Measurements from ENCODE around the gene FERMT2. TPM values are rescaled to one million over a fixed set of nuclear protein-coding genes. Genes with fewer than 3 reads are reported as not detected.

Gene FERMT2
- total and polyA plus RNA-seq, 2 experiments from 2014 or later, result 108 to 148 TPM

GRCh38 chr14:52882824-52883223 is 68.0 kb downstream of the FERMT2 start:
- Mint-ChIP-seq H3K4me1 (peaks cover 30% of the 10 kb centered on the region), H3K4me3 (no peak overlapping the region), H3K27me3 (ENCODE audit: insufficient read depth, low read depth, poor library complexity) (peaks cover 3% of the 10 kb centered on the region), H3K36me3 (ENCODE audit: low read depth) (peaks cover 38% of the 10 kb centered on the region), H3K9me3 (no peaks in the 10 kb centered on the region), H3K27ac (peak overlapping the region; percentile 91)
- Histone ChIP-seq H3K36me3 (ENCODE audit: insufficient read depth) (no peaks in the 10 kb centered on the region), H3K27ac (ENCODE audit: low read depth) (peak overlapping the region; percentile 78; the same call in 1 of the 2 replicates), H3K4me1 (ENCODE audit: insufficient read depth) (peaks cover 18% of the 10 kb centered on the region; the same call in 1 of the 2 replicates), H3K4me3 (no peak overlapping the region), H4K20me1 (replicated peaks; ENCODE audit: insufficient read depth) (no peaks in the 10 kb centered on the region), H3K9me2 (ENCODE audit: insufficient read depth) (no peaks in the 10 kb centered on the region), H3K27me3 (ENCODE audit: insufficient read depth) (no peaks in the 10 kb centered on the region), H3F3A (replicated peaks; ENCODE audit: low read depth) (no peaks in the 10 kb centered on the region), H3K79me2 (replicated peaks; ENCODE audit: insufficient read depth) (peaks cover 6% of the 10 kb centered on the region; the same call in 1 of the 2 replicates), H2AFZ (no peak overlapping the region), H3K4me2 (no peak overlapping the region)
- DNase-seq (ENCODE audit: low spot score), result no peak
- no peak for ATAC-seq
- TF ChIP-seq STAT1 (IDR thresholded peaks at IDR 0.05; ENCODE audit: unreplicated experiment) (no peak), CREB1 (CRISPR knock-in tag; IDR thresholded peaks at IDR 0.05; ENCODE audit: low read depth) (no peak), ETS1 (IDR thresholded peaks at IDR 0.05) (no peak), REST (IDR thresholded peaks at IDR 0.05; ENCODE audit: unreplicated experiment) (no peak), POLR2AphosphoS5 (IDR thresholded peaks at IDR 0.05; ENCODE audit: low read depth) (no peak), EZH2 (IDR thresholded peaks at IDR 0.05; ENCODE audit: low read depth, unreplicated experiment) (no peak)

DNA sequence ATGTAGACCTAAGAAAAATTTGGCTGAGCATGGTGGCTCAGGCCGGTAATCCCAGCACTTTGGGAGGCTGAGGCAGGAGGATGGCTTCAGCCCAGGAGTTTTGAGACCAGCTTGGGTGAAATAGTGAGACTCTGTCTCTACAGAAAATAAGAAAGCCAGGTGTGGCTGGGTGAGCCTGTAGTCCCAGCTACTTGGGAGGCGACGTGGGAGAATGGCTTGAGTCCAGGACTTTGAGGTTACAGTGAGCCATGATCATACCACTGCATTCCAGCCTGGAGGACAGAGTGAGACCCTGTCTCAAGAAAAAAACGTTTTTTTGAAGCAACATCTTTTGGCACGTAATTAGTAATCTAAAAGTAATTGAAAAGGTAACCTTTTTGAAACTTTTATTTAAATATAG is 70.9 kb downstream of the FERMT2 start:
- Histone ChIP-seq H3K4me1 (ENCODE audit: insufficient read depth) (peaks cover 41% of the 10 kb centered on the region), H3K27ac (ENCODE audit: low read depth) (peak overlapping the region; percentile 11; the same call in 1 of the 2 replicates), H3K4me2 (no peak overlapping the region), H4K20me1 (replicated peaks; ENCODE audit: insufficient read depth) (no peaks in the 10 kb centered on the region), H3K4me3 (no peak overlapping the region), H3K27me3 (ENCODE audit: insufficient read depth) (no peaks in the 10 kb centered on the region), H3F3A (replicated peaks; ENCODE audit: low read depth) (no peaks in the 10 kb centered on the region), H3K36me3 (ENCODE audit: insufficient read depth) (no peaks in the 10 kb centered on the region), H3K79me2 (replicated peaks; ENCODE audit: insufficient read depth) (no peaks in the 10 kb centered on the region), H2AFZ (no peak overlapping the region), H3K9me2 (ENCODE audit: insufficient read depth) (no peaks in the 10 kb centered on the region)
- Mint-ChIP-seq H3K27ac (no peak overlapping the region; the same call in 1 of the 2 replicates), H3K36me3 (ENCODE audit: low read depth) (peaks cover 50% of the 10 kb centered on the region), H3K4me1 (peaks cover 54% of the 10 kb centered on the region), H3K4me3 (no peak overlapping the region), H3K27me3 (ENCODE audit: insufficient read depth, low read depth, poor library complexity) (peaks cover 3% of the 10 kb centered on the region), H3K9me3 (no peaks in the 10 kb centered on the region)
- DNase-seq (ENCODE audit: low spot score), result no peak
- ATAC-seq, result no peak
- TF ChIP-seq ZNF114 (CRISPR knock-in tag; IDR thresholded peaks at IDR 0.05) (no peak), ETS1 (IDR thresholded peaks at IDR 0.05) (no peak), CTCF (conservative IDR thresholded peaks at IDR 0.05; ENCODE audit: low read depth in 2 of 2) (no peak), EZH2phosphoT487 (IDR thresholded peaks at IDR 0.05; ENCODE audit: unreplicated experiment) (no peak), CREB1 (CRISPR knock-in tag; IDR thresholded peaks at IDR 0.05; ENCODE audit: low read depth) (no peak), NANOG (IDR thresholded peaks at IDR 0.05; ENCODE audit: borderline replicate concordance) (no peak), REST (IDR thresholded peaks at IDR 0.05; ENCODE audit: unreplicated experiment) (no peak)

All from GM23338 (cell line).